PC-9 (cell line): ENCODE results near the gene EXTL1. TPM values are rescaled to one million over a fixed set of nuclear protein-coding genes. Genes with fewer than 3 reads are reported as not detected.

ENCODE experiments used
- BruUV-seq: library from RNA; stranded (reverse); fragments of 400-500 nt; replicated peaks from 2 replicates; lab custom pipeline; 2021; lab: Mats Ljungman, UMichigan
- CTCF ChIA-PET: fragments of 300-600 bp; sonication (Branson Sonifier 250); formaldehyde crosslinking; loops from one replicate; lab custom pipeline; 2022; ENCODE audit warnings: antibody characterized with exemption; lab: Charles Lee
- POLR2A ChIA-PET: fragments of 300-600 bp; sonication (Branson Sonifier 250); formaldehyde crosslinking; loops from one replicate; lab custom pipeline; 2022; ENCODE audit warnings: antibody characterized with exemption; ENCODE audit not compliant: unreplicated experiment; lab: Charles Lee
- DNase-seq, 2 experiments: peaks; one replicate each; pipeline versions ENCODE4 v3.0.0 to v3.0.0-alpha.2; 2015 to 2022; ENCODE audit warnings: mixed read lengths in 1 of 2
- H2AFZ ChIP-seq: fragments of 200-600 bp; sonication (generic); 2 replicates; pipeline ENCODE4 v1.8.1; 2017; ENCODE audit warnings: antibody characterized with exemption
- H3F3A ChIP-seq: fragments of 200-600 bp; sonication (generic); 2 replicates; pipeline ENCODE4 v1.8.1; 2017; ENCODE audit warnings: antibody characterized with exemption, mild to moderate bottlenecking, low read depth; ENCODE audit not compliant: insufficient read depth
- H3K27ac ChIP-seq: fragments of 200-600 bp; sonication (generic); 2 replicates; pipeline ENCODE4 v1.6.1; 2016; ENCODE audit warnings: mixed run types
- H3K27me3 ChIP-seq: fragments of 200-600 bp; sonication (generic); 2 replicates; pipeline ENCODE4 v1.6.1; 2016; ENCODE audit warnings: low read depth, mixed run types; ENCODE audit not compliant: insufficient read depth
- H3K36me3 ChIP-seq: fragments of 200-600 bp; sonication (generic); 2 replicates; pipeline ENCODE4 v1.6.1; 2016; ENCODE audit warnings: low read depth, mixed run types
- H3K4me1 ChIP-seq: fragments of 200-600 bp; sonication (generic); replicated peaks from 2 replicates; pipeline ENCODE4 v1.6.1; 2016; ENCODE audit warnings: mixed run types; ENCODE audit not compliant: insufficient read depth
- H3K4me2 ChIP-seq: fragments of 200-600 bp; sonication (generic); 2 replicates; pipeline ENCODE4 v1.6.1; 2017; ENCODE audit warnings: mixed run types
- H3K4me3 ChIP-seq: fragments of 200-600 bp; sonication (generic); 2 replicates; pipeline ENCODE4 v1.6.1; 2016; ENCODE audit warnings: mixed run types
- H3K79me2 ChIP-seq: fragments of 200-600 bp; sonication (generic); 2 replicates; pipeline ENCODE4 v1.6.1; 2017; ENCODE audit warnings: low read depth, mixed run types
- H3K9me2 ChIP-seq: fragments of 200-600 bp; sonication (generic); 2 replicates; pipeline ENCODE4 v1.8.1; 2017; ENCODE audit warnings: mild to moderate bottlenecking; ENCODE audit not compliant: insufficient read depth
- H3K9me3 ChIP-seq: fragments of 200-600 bp; sonication (generic); 2 replicates; pipeline ENCODE4 v1.8.1; 2016; ENCODE audit warnings: low read depth; ENCODE audit not compliant: insufficient read depth
- H4K20me1 ChIP-seq: fragments of 200-600 bp; sonication (generic); 2 replicates; pipeline ENCODE4 v1.8.1; 2017; ENCODE audit not compliant: insufficient read depth
- EZH2 ChIP-seq: fragments of 200-600 bp; sonication (generic); IDR thresholded peaks from 2 replicates; pipeline ENCODE4 v1.8.0; 2017; ENCODE audit warnings: antibody characterized with exemption, low read depth
- intact Hi-C: fragments of 100-400 bp; cut with micrococcal nuclease; formaldehyde crosslinking; loops from one replicate; pipeline ENCODE4 v1.10.0; 2022; ENCODE audit not compliant: unreplicated experiment
- total RNA-seq: library from RNA; stranded (reverse); gene quantifications from 2 replicates; pipeline ENCODE4 v1.2.3, GENCODE V29; 2021
- TF ChIP-seq, protein P1 (sequence below): fragments of 200-600 bp; sonication (generic); conservative IDR thresholded peaks from 2 replicates; pipeline ENCODE4 v1.6.1; 2017; ENCODE audit warnings: mixed run types, antibody characterized with exemption, mild to moderate bottlenecking, moderate library complexity

The EXTL1 gene
- total RNA-seq, 1 experiment from 2014 or later: 0.13 TPM

DNA sequence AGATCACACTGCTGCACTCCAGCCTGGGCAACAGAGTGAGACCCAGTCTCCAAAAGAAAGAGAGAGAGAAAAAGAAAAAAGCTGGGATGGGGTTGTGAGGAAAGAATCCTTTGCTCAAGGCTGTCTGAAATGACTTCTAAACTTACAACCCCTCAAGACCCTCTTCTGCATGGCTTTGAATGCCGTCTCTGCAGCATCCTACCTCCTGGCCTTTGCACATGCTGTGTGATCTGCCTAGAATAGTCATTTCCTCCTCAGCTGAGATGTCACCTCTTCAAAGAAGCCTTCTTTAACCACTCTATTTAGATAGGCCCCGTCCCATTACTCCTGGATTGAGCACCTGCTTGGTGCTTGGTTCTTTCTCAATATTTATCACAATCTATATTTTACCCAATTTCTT, 63.3 kb downstream of the EXTL1 start:
- H3K27ac ChIP-seq: no peak overlapping the region
- ChIA-PET POLR2A (interaction anchor here (0.6 kb wide), 1 partner anchor 38 kb away, joined by 5 read pairs; no protein-coding TSS in a partner anchor), CTCF (no interaction called here)
- H3K9me3 ChIP-seq: no peaks in the 10 kb centered on the region
- H3K79me2 ChIP-seq: no peaks in the 10 kb centered on the region
- H3K4me3 ChIP-seq: no peak overlapping the region
- BruUV-seq: no TSS peak
- H3K36me3 ChIP-seq: no peaks in the 10 kb centered on the region
- H3F3A ChIP-seq: peaks cover 9% of the 10 kb centered on the region; the same call in 1 of the 2 replicates
- H3K4me2 ChIP-seq: no peak overlapping the region
- no peaks in the 10 kb centered on the region for H3K27me3 ChIP-seq
- no peaks in the 10 kb centered on the region for H3K9me2 ChIP-seq
- no peaks in the 10 kb centered on the region for H4K20me1 ChIP-seq
- intact Hi-C loops: no loop called here
- H3K4me1 ChIP-seq: peaks cover 31% of the 10 kb centered on the region
- TF ChIP-seq, protein P1, sequence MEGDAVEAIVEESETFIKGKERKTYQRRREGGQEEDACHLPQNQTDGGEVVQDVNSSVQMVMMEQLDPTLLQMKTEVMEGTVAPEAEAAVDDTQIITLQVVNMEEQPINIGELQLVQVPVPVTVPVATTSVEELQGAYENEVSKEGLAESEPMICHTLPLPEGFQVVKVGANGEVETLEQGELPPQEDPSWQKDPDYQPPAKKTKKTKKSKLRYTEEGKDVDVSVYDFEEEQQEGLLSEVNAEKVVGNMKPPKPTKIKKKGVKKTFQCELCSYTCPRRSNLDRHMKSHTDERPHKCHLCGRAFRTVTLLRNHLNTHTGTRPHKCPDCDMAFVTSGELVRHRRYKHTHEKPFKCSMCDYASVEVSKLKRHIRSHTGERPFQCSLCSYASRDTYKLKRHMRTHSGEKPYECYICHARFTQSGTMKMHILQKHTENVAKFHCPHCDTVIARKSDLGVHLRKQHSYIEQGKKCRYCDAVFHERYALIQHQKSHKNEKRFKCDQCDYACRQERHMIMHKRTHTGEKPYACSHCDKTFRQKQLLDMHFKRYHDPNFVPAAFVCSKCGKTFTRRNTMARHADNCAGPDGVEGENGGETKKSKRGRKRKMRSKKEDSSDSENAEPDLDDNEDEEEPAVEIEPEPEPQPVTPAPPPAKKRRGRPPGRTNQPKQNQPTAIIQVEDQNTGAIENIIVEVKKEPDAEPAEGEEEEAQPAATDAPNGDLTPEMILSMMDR: no peak
- no peak for TF ChIP-seq EZH2
- no peak overlapping the region for H2AFZ ChIP-seq
- DNase-seq: no peak

Other genes with a start within 250 kb of the EXTL1 start
- gene SELENON, start 221.6 kb upstream of the EXTL1 start, total RNA-seq: 39.0 and 44.3 TPM in 2 replicates
- gene MTFR1L, start 201.8 kb upstream of the EXTL1 start, total RNA-seq: 40.9 and 41.7 TPM in 2 replicates
- 11.0 and 11.3 TPM in 2 replicates for gene AUNIP, start 162.3 kb upstream of the EXTL1 start, total RNA-seq
- 30.2 and 34.0 TPM in 2 replicates for gene PAQR7, start 146.1 kb upstream of the EXTL1 start, total RNA-seq
- 302 and 349 TPM in 2 replicates for gene STMN1, start 115.4 kb upstream of the EXTL1 start, total RNA-seq
- 13.0 and 13.9 TPM in 2 replicates for gene PAFAH2, start 23.7 kb upstream of the EXTL1 start, total RNA-seq
- gene SLC30A2, start 24.3 kb downstream of the EXTL1 start, total RNA-seq: not detected in 2 replicates
- not detected in 2 replicates for gene TRIM63, start 45.9 kb downstream of the EXTL1 start, total RNA-seq
- gene PDIK1L, start 90.0 kb downstream of the EXTL1 start, total RNA-seq: 7.6 and 8.4 TPM in 2 replicates
- 0.23 TPM in 1 of 2 replicates, not detected in the other for gene FAM110D, start 137.3 kb downstream of the EXTL1 start, total RNA-seq
- gene C1orf232, start 147.2 kb downstream of the EXTL1 start, total RNA-seq: not detected in 2 replicates
- 37.0 and 55.9 TPM in 2 replicates for gene ZNF593, start 148.1 kb downstream of the EXTL1 start, total RNA-seq
- gene ZNF593OS, start 150.1 kb downstream of the EXTL1 start, total RNA-seq: not detected in 2 replicates
- gene CNKSR1, start 155.7 kb downstream of the EXTL1 start, total RNA-seq: 31.6 and 33.4 TPM in 2 replicates
- gene CATSPER4, start 168.8 kb downstream of the EXTL1 start, total RNA-seq: 0.24 TPM in 1 of 2 replicates, not detected in the other
- gene CEP85, start 212.4 kb downstream of the EXTL1 start, total RNA-seq: 34.0 and 42.5 TPM in 2 replicates